Measurements from ENCODE around the gene HAPLN3. TPM values are rescaled to one million over a fixed set of nuclear protein-coding genes. Genes with fewer than 3 reads are reported as not detected.

The HAPLN3 gene
- total and polyA plus RNA-seq, 4 donors: 3.9 to 15.5 (median 10.5) TPM

DNA sequence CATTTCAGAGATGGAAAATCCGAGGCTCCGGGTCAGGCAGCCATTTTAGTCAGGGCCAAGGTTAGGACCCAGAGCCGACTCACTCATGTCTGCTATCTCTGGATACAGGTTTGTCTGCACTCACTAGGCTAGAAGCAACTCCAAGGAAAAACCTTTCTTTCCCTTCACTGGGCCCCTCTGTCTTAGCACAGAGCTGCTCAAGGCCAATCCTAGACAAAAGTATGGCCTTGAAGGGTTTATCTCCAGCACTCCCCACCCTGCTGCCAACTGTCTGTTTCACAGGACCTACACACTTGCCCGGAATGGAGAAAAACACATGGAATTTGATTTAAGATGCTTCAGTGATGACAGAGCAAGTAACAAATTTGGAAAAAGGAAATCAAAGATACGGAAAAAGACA is 66.6 kb downstream of the HAPLN3 start:
- Histone ChIP-seq H3K9ac (ENCODE audit: insufficient read depth in 1 of 2, low read length in 2 of 2) (no peak overlapping the region), H3K4me3 (no peak overlapping the region), H3K4me1 (ENCODE audit: control insufficient read depth in 5 of 5, insufficient read depth in 5 of 5, low read length in 5 of 5) (peaks cover 0 to 2% (median 0%) of the 10 kb centered on the region in 5 donors), H3K27ac (ENCODE audit: low read depth in 1 of 2, low read length in 1 of 2) (no peak overlapping the region), H3K9me3 (ENCODE audit: control insufficient read depth in 4 of 4, insufficient read depth in 3 of 4, low read length in 3 of 4) (no peaks in the 10 kb centered on the region), H3K27me3 (ENCODE audit: control insufficient read depth in 3 of 3, insufficient read depth in 3 of 3, low read length in 2 of 3) (no peaks in the 10 kb centered on the region), H3K36me3 (ENCODE audit: control insufficient read depth in 4 of 4, insufficient read depth in 4 of 4, low read length in 4 of 4) (no peaks in the 10 kb centered on the region)
- ATAC-seq (ENCODE audit: insufficient read depth, low FRiP score): no peak
- WGBS, 2 donors: 83 to 86% methylated on average over 5 of the region's 5 CpGs
- no peak for DNase-seq
- TF ChIP-seq, protein P1, sequence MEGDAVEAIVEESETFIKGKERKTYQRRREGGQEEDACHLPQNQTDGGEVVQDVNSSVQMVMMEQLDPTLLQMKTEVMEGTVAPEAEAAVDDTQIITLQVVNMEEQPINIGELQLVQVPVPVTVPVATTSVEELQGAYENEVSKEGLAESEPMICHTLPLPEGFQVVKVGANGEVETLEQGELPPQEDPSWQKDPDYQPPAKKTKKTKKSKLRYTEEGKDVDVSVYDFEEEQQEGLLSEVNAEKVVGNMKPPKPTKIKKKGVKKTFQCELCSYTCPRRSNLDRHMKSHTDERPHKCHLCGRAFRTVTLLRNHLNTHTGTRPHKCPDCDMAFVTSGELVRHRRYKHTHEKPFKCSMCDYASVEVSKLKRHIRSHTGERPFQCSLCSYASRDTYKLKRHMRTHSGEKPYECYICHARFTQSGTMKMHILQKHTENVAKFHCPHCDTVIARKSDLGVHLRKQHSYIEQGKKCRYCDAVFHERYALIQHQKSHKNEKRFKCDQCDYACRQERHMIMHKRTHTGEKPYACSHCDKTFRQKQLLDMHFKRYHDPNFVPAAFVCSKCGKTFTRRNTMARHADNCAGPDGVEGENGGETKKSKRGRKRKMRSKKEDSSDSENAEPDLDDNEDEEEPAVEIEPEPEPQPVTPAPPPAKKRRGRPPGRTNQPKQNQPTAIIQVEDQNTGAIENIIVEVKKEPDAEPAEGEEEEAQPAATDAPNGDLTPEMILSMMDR (IDR thresholded peaks at IDR 0.05; ENCODE audit: control extremely low read depth, extremely low read depth): no peak

Other genes starting within 250 kb of the HAPLN3 start
- gene ACAN, start 92.1 kb downstream of the HAPLN3 start, total RNA-seq: 1 to 10 TPM in 1 of 2 donors, under 1 TPM in 1; 0.92 to 5.2 TPM
- gene ACAN, start 92.1 kb downstream of the HAPLN3 start, polyA plus RNA-seq: under 1 TPM; 0.50 to 0.79 TPM
- gene MFGE8, start 17.8 kb upstream of the HAPLN3 start, total RNA-seq: 100 to 1,000 TPM in 1 of 2 donors, 10 to 100 TPM in 1; 78.6 to 135 TPM
- gene MFGE8, start 17.8 kb upstream of the HAPLN3 start, polyA plus RNA-seq: 100 to 1,000 TPM in 1 of 2 donors, 10 to 100 TPM in 1; 84.7 to 107 TPM
- gene ABHD2, start 192.9 kb upstream of the HAPLN3 start, total RNA-seq: 100 to 1,000 TPM in 1 of 2 donors, 10 to 100 TPM in 1; 77.2 to 200 TPM
- 10 to 100 TPM; 11.7 to 41.5 TPM for gene ABHD2, start 192.9 kb upstream of the HAPLN3 start, polyA plus RNA-seq